Measurements from ENCODE around the gene TCP11X2.
"Not testable (repeated sequence)": the region's sequence is repeated elsewhere in the genome, so short reads cannot be mapped to it uniquely, and the experiment has no call there.

GRCh38 chrX:102470215-102470614, 1.4 kb downstream of the TCP11X2 start:
- TF ChIP-seq POLR2A, POLR2AphosphoS5 (IDR thresholded peaks at IDR 0.05): not testable (repeated sequence)
- TF ChIP-seq, protein P1, sequence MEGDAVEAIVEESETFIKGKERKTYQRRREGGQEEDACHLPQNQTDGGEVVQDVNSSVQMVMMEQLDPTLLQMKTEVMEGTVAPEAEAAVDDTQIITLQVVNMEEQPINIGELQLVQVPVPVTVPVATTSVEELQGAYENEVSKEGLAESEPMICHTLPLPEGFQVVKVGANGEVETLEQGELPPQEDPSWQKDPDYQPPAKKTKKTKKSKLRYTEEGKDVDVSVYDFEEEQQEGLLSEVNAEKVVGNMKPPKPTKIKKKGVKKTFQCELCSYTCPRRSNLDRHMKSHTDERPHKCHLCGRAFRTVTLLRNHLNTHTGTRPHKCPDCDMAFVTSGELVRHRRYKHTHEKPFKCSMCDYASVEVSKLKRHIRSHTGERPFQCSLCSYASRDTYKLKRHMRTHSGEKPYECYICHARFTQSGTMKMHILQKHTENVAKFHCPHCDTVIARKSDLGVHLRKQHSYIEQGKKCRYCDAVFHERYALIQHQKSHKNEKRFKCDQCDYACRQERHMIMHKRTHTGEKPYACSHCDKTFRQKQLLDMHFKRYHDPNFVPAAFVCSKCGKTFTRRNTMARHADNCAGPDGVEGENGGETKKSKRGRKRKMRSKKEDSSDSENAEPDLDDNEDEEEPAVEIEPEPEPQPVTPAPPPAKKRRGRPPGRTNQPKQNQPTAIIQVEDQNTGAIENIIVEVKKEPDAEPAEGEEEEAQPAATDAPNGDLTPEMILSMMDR (IDR thresholded peaks at IDR 0.05) = not testable (repeated sequence)
